HFFc6 (cell line): ENCODE results near the gene POGLUT2. TPM values are rescaled to one million over a fixed set of nuclear protein-coding genes. Genes with fewer than 3 reads are reported as not detected.
"Not testable (repeated sequence)": the region's sequence is repeated elsewhere in the genome, so short reads cannot be mapped to it uniquely, and the experiment has no call there.

ENCODE experiments used
- DNase-seq: peaks from one replicate; pipeline ENCODE4 v3.0.0-alpha.2; 2018
- H3K27ac Mint-ChIP-seq: 2 replicates; pipeline ENCODE4 v1.8.0; 2020; ENCODE audit warnings: mild to moderate bottlenecking, mixed read lengths
- H3K27me3 Mint-ChIP-seq: 2 replicates; pipeline ENCODE4 v1.8.0; 2021; ENCODE audit warnings: mild to moderate bottlenecking, moderate library complexity, mixed read lengths; ENCODE audit not compliant: insufficient read depth
- H3K36me3 Mint-ChIP-seq: 2 replicates; pipeline ENCODE4 v1.8.0; 2021; ENCODE audit warnings: low read depth, mixed read lengths
- H3K4me1 Mint-ChIP-seq: 2 replicates; pipeline ENCODE4 v1.8.0; 2020; ENCODE audit warnings: low read depth, mixed read lengths
- H3K4me3 Mint-ChIP-seq: 2 replicates; pipeline ENCODE4 v1.8.0; 2020; ENCODE audit warnings: mild to moderate bottlenecking, moderate library complexity, mixed read lengths
- H3K9me3 Mint-ChIP-seq: 2 replicates; pipeline ENCODE4 v1.8.0; 2020; ENCODE audit warnings: mild to moderate bottlenecking, mixed read lengths
- total RNA-seq, 6 experiments: library from RNA; stranded (reverse); fragmentation: NEBNext Ultra II Directional; extraction: Animal tissue kit (Norgen Biotek cat#: 25700); gene quantifications; 2 replicates in 1 of 6; 3 replicates in 5 of 6; pipeline ENCODE4 v1.2.3, GENCODE V29; 2021
- TF ChIP-seq, protein P1 (sequence below): fragments of 200-600 bp; sonication (generic); IDR thresholded peaks from 2 replicates; pipeline ENCODE4 v1.5.0; 2021; ENCODE audit warnings: antibody characterized with exemption, mild to moderate bottlenecking

Gene POGLUT2
- total RNA-seq, 6 experiments from 2014 or later: 12.0 to 26.8 (median 13.8) TPM

DNA sequence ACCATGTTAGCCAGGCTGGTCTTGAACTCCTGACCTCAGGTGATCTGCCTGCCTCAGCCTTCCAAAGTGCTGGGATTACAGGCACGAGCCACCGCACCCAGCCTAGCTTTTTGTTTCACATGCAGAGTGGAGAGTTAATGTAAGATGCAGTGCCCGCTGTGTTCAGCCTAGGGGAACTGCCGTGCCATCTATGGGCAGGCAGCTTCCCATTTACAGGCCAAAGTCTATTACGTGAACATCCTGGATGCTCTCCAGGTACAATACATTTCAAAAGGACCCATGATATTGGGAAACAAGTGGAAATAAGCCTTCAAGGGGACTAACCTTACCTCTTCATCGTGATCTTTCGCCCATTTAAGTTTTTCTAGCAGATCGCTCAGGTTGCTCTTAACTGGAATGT lies 10.1 kb downstream of the POGLUT2 start:
- Mint-ChIP-seq H3K9me3 (no peaks in the 10 kb centered on the region), H3K36me3 (peaks cover 28% of the 10 kb centered on the region), H3K27me3 (no peaks in the 10 kb centered on the region; the same call in none of the 2 replicates), H3K4me3 (no peak overlapping the region), H3K4me1 (peaks cover 7% of the 10 kb centered on the region), H3K27ac (no peak overlapping the region)
- DNase-seq: no peak
- TF ChIP-seq, protein P1, sequence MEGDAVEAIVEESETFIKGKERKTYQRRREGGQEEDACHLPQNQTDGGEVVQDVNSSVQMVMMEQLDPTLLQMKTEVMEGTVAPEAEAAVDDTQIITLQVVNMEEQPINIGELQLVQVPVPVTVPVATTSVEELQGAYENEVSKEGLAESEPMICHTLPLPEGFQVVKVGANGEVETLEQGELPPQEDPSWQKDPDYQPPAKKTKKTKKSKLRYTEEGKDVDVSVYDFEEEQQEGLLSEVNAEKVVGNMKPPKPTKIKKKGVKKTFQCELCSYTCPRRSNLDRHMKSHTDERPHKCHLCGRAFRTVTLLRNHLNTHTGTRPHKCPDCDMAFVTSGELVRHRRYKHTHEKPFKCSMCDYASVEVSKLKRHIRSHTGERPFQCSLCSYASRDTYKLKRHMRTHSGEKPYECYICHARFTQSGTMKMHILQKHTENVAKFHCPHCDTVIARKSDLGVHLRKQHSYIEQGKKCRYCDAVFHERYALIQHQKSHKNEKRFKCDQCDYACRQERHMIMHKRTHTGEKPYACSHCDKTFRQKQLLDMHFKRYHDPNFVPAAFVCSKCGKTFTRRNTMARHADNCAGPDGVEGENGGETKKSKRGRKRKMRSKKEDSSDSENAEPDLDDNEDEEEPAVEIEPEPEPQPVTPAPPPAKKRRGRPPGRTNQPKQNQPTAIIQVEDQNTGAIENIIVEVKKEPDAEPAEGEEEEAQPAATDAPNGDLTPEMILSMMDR: no peak

DNA sequence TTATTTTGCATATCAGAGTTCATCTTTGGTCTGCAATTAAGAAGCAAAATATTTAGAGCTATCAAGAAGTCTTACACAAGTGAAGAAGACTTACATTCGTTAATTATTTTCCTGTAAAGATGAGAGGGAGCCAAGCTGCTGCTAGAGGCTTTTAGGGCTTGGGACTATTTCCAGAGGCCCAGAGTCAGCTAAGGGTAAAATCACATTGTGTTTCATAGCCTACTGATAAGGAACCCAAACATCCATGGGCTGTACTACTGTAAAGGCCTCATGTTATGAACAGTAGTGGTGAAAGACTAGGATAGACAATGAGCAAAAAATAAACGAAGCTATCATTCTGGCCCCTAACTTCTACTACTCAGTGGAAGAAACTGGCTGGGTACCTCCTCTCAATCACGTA lies 14.3 kb downstream of the POGLUT2 start:
- TF ChIP-seq, protein P1: no peak
- Mint-ChIP-seq H3K4me1 (peaks cover 5% of the 10 kb centered on the region), H3K9me3 (peaks cover 17% of the 10 kb centered on the region), H3K36me3 (peaks cover 49% of the 10 kb centered on the region), H3K27ac (no peak overlapping the region), H3K4me3 (no peak overlapping the region), H3K27me3 (no peaks in the 10 kb centered on the region; the same call in 1 of the 2 replicates)
- no peak for DNase-seq

DNA sequence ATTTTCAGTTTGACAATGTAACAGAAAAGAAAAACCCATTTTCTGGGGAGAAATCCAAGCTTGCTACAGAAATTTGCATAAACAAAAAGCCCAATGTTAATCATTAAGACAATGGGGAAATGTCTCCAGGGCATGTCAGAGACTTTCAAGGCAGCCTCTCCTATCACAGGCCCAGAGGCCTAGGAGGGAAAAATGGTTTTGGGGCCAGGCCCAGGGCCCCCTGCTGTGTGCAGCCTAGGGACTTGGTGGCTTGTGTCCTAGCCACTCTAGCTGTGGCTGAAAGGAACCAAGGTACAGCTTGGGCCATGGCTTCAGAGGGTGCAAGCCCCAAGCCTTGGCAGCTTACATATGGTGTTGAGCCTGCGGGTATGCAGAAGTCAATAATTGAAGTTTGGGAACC lies 17.2 kb downstream of the POGLUT2 start:
- H3K27me3 Mint-ChIP-seq: no peaks in the 10 kb centered on the region
- H3K4me3 Mint-ChIP-seq: no peak overlapping the region
- peaks cover 17% of the 10 kb centered on the region for H3K9me3 Mint-ChIP-seq
- H3K36me3 Mint-ChIP-seq: peaks cover 33% of the 10 kb centered on the region
- H3K27ac Mint-ChIP-seq: no peak overlapping the region
- TF ChIP-seq, protein P1: no peak
- DNase-seq: no peak
- peaks cover 8% of the 10 kb centered on the region for H3K4me1 Mint-ChIP-seq

DNA sequence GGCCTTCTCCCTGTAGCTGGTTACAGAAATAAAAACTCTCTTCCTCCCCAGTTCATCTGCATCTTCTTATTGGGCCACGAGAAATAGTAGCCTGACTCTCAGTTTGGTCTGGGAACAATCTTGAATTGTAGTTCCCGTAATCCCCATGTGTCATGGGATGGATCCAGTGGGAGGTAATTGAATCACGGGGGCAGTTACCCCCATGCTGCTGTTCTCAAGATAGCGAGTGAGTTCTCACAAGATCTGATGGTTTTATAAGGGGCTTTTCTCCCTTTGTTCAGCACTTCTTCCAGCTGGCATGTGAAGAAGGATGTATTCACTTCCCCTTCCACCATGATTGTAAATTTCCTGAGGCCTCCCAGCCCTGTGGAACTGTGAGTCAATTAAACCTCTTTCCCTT lies 18.1 kb downstream of the POGLUT2 start:
- peaks cover 33% of the 10 kb centered on the region for H3K36me3 Mint-ChIP-seq
- H3K4me3 Mint-ChIP-seq, DNase-seq, H3K4me1 Mint-ChIP-seq, H3K27ac Mint-ChIP-seq, H3K27me3 Mint-ChIP-seq: not testable (repeated sequence)
- H3K9me3 Mint-ChIP-seq: peaks cover 17% of the 10 kb centered on the region

DNA sequence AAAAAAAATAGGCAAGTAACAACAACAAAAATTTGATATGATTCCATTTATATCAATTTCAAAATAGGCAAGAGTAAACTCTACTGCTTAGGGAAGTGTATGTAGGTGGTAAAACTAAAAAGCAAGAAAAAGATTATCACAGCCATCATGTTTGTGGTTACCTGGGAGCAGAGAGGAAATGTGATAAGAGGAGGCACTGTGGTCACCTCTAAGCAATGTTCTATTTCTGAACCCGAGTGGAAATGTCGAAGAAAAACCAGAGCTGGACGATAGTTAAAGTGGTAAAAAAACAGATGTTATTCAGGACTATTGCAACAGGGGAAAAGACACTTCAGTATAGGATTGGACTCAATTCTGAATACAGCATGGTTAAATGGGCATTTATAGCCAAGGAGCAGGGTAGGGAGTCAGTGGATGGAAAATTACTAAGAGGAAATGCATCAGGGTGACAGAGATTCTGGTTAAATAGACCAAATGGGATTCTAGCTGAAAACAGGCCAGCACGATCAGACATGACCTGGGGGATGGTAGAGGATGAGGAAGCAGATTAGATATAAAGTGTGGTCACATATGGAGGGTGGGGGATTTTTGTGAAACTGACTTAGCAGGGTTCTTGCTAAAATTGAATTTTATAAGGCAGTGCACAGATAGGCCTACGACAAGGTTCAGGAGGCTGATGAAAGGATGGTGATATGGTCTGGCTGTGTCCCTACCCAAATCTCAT lies 19.2 kb downstream of the POGLUT2 start:
- H3K27ac Mint-ChIP-seq: no peak overlapping the region

DNA sequence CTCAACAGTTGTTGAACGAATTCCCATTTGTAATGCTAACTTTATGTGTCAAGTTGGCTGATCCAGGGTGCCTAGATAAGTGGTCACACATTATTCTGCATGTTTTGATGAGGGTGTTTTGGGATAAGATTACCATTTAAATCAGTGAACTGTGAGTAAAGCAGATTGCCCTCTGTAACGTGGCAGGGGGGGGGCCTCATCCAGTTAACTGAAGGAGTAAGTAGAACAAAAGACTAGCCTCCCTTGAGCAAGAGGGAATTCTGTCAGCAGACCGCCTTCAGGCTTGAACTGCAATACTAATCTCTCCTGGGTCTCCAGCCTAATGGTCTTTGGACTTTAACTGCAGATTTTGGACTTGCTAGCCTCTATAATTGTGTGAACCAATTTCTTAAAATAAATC lies 21.0 kb downstream of the POGLUT2 start:
- H3K27ac Mint-ChIP-seq: no peak overlapping the region

More for the DNA sequence above, 19.2 kb downstream of the POGLUT2 start:
- H3K4me1 Mint-ChIP-seq: peaks cover 14% of the 10 kb centered on the region
- TF ChIP-seq, protein P1: no peak
- peaks cover 17% of the 10 kb centered on the region for H3K9me3 Mint-ChIP-seq
- DNase-seq: no peak
- H3K27me3 Mint-ChIP-seq: no peaks in the 10 kb centered on the region
- peaks cover 35% of the 10 kb centered on the region for H3K36me3 Mint-ChIP-seq
- no peak overlapping the region for H3K4me3 Mint-ChIP-seq

More for the DNA sequence above, 21.0 kb downstream of the POGLUT2 start:
- TF ChIP-seq, protein P1: no peak
- H3K9me3 Mint-ChIP-seq: peaks cover 17% of the 10 kb centered on the region
- H3K27me3 Mint-ChIP-seq: no peaks in the 10 kb centered on the region
- H3K4me1 Mint-ChIP-seq: peaks cover 25% of the 10 kb centered on the region
- no peak for DNase-seq
- no peak overlapping the region for H3K4me3 Mint-ChIP-seq
- peaks cover 28% of the 10 kb centered on the region for H3K36me3 Mint-ChIP-seq
